ENCODE data around the gene ANKRD13A.

- TF ChIP-seq POLR2A (IDR thresholded peaks at IDR 0.05) = no peak
- no peak for TF ChIP-seq CTCF (IDR thresholded peaks at IDR 0.05)
- TF ChIP-seq EP300 (IDR thresholded peaks at IDR 0.05) = no peak
These were observed 74.0 kb downstream of the ANKRD13A start for GRCh38 chr12:110073049-110073831.

All from ovary (tissue), 3 donors.